PFSK-1 (cell line): ENCODE data around the gene CTDSPL.

Source experiments
- FOXP2 ChIP-seq: optimal IDR thresholded peaks from 2 replicates; pipeline ENCODE3; 2011; ENCODE audit warnings: borderline replicate concordance, control low read depth, inconsistent platforms; ENCODE audit not compliant: insufficient read depth; ENCODE audit errors: extremely low read length, extremely low read depth
- POLR2AphosphoS5 ChIP-seq: IDR thresholded peaks from 2 replicates; pipeline ENCODE4 v1.6.1; 2012; ENCODE audit warnings: low read depth, mild to moderate bottlenecking, control low read depth, low read length, moderate library complexity
- REST ChIP-seq, 2 experiments: IDR thresholded peaks; 2 replicates each; pipeline versions ENCODE4 v1.6.1 to v1.8.0; 2011 to 2012; ENCODE audit warnings: low read depth in 2 of 2, low read length in 2 of 2, control low read depth in 1 of 2, inconsistent platforms in 1 of 2, mild to moderate bottlenecking in 1 of 2, moderate library complexity in 1 of 2; ENCODE audit not compliant: insufficient read depth in 1 of 2
- SIN3A ChIP-seq: IDR thresholded peaks from 2 replicates; pipeline ENCODE4 v1.6.1; 2012; ENCODE audit warnings: mild to moderate bottlenecking, low read length, moderate library complexity, borderline replicate concordance; ENCODE audit not compliant: insufficient read depth
- TAF1 ChIP-seq: IDR thresholded peaks from 2 replicates; pipeline ENCODE4 v1.6.1; 2012; ENCODE audit warnings: low read length, control low read depth, borderline replicate concordance; ENCODE audit not compliant: insufficient read depth

CTDSPL gene

DNA sequence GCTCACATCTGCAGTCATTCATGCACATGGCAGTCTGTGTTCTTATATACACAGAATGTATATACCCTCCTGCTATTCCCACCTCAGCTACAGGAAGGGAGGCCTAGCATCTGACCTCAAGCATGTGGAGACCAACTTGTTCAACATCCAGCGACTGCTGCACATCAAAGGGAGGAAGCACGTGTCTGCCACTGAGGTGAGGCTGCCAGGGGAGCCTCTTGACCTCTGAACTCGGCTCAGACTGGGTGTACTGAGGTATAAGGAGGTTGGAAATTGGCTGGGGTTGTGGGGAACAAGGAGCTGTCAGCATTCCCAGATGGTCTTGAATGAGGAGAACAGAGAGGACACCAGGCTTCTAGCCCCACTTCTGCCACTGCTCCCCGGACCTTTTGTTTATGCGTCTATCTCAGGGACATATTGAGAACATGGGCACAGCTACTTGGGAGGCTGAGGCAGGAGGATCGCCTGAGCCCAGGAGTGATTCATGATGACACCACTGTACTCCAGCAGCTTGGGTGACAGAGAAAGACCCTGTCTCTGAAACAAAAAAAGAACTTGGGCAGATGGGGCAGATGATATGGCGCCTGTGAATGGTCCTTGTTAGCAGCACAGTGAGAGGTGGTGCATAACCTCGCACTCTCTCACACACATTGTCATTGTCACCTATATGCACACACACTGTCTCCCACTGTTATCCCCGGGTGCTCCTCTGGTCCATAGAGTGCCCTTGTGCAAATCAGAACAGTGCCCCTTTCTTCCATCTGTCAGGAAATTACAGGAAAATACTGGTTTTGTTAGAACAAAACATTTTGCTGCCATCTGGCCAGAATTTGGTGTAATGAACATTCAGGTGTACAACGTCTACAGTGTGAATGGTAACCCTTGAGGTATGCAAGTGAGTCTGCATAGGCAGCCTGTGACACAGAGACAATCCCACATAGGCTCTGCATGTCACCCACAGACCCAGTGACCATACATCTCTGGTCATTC, 134.3 kb downstream of the CTDSPL start:
- TF ChIP-seq SIN3A (no peak), FOXP2 (no peak), POLR2AphosphoS5 (no peak), REST (IDR thresholded peaks at IDR 0.05; ENCODE audit: insufficient read depth in 1 of 2, low read depth in 2 of 2, low read length in 2 of 2) (no peak), TAF1 (no peak)

GRCh38 chr3:37996785-37997301, 135.2 kb downstream of the CTDSPL start:
- TF ChIP-seq FOXP2 (no peak), REST (IDR thresholded peaks at IDR 0.05; ENCODE audit: insufficient read depth in 1 of 2, low read depth in 2 of 2, low read length in 2 of 2) (no peak), POLR2AphosphoS5 (no peak), SIN3A (no peak), TAF1 (no peak)

DNA sequence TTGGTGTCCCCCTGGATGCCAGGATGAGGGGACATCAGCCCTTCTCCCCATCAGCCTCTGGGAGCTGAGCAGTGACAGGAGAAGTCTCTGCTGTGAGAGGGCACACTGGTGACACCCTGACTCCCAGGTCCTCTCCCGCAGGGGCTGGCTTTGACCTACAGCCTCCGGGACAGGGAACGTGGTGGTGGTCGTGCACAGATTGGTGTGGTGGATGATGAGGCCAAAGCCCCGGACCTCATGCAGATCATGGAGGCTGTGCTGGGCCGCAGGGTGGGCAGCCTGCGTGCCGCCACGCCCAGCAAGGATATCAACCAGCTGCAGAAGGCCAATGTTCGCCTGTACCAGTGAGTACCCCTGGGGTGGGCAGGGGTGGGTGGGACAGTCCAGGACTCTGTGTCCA, 135.7 kb downstream of the CTDSPL start:
- no peak for TF ChIP-seq TAF1
- no peak for TF ChIP-seq FOXP2
- no peak for TF ChIP-seq REST (IDR thresholded peaks at IDR 0.05; ENCODE audit: insufficient read depth in 1 of 2, low read depth in 2 of 2, low read length in 2 of 2)
- TF ChIP-seq POLR2AphosphoS5 = no peak
- no peak for TF ChIP-seq SIN3A

- TF ChIP-seq TAF1 (no peak), FOXP2 (no peak), POLR2AphosphoS5 (no peak)
Measured at GRCh38 chr3:37997791-37998370, 136.2 kb downstream of the CTDSPL start.

DNA sequence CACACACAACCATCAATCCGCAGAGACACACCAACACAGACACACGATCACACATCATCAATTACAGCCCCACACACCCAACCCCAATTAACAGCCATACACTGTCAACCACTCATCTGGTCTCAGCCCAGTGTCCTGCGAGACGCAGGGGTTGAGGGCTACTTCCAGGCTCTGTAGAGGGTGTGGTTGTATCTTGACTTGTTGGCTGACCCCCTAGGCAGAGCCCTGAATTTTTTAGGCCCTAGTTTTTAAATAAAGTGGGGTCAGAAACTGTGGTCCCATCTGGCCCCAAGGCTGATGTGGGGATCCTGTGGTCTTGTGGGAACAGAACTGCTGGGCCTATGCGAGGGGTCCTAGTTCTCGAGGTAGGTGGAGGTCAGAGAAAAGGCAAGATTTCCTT, 138.2 kb downstream of the CTDSPL start:
- TF ChIP-seq REST (IDR thresholded peaks at IDR 0.05; ENCODE audit: insufficient read depth in 1 of 2, low read depth in 2 of 2, low read length in 2 of 2) (no peak), TAF1 (no peak), SIN3A (no peak), POLR2AphosphoS5 (no peak), FOXP2 (no peak)
